HG03378 (cell line): ENCODE measurements around the gene CLEC3B.

Experiments used
- ATAC-seq: cut with Tn5 transposase; IDR thresholded peaks from one replicate; pipeline ENCODE4 v1.9.1; 2021; ENCODE audit warnings: mild to moderate bottlenecking, moderate library complexity; ENCODE audit not compliant: unreplicated experiment

CLEC3B gene

GRCh38 chr3:45002720-45003119 lies 23.4 kb upstream of the CLEC3B start:
- no peak for ATAC-seq

GRCh38 chr3:45003406-45003805 lies 22.7 kb upstream of the CLEC3B start:
- no peak for ATAC-seq

DNA sequence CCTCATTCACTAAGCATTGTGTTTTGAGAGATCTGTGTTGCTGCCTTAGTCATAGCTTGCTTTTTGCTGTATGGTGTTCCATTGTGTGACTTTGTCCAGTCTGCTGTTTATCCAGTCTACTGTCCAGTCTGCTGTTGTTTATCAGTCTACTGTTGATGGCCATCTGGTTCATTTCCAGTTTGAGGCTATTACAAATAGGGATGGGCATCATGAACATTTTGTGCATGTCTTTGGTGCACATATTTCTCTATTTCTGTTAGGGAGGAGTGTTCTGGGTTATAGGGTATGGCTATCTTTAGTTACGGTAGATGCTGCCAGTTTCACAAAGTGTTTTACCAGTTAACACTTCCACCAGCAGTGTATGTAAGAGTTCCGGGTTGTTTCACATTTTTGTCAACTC lies 22.2 kb upstream of the CLEC3B start:
- ATAC-seq = no peak

DNA sequence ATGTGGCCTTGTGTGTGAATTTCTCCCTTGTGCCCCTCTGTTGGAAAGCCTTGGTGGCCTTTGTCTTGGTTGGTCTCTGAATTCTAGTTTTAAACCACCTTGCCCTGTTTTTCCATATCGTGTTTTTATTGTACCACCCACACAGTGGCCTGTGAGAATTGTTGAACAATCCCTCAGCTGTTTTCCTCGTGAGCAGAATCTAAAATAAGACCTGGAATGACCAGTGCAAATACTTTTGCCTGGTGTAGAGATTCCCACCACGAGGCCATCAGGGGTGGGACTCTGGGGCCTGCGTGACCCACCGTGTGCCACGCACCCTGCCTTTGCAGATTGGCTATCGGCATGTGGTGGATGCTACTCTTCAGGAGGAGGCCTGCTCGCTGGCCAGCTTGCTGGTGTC lies 19.0 kb upstream of the CLEC3B start:
- ATAC-seq = no peak

DNA sequence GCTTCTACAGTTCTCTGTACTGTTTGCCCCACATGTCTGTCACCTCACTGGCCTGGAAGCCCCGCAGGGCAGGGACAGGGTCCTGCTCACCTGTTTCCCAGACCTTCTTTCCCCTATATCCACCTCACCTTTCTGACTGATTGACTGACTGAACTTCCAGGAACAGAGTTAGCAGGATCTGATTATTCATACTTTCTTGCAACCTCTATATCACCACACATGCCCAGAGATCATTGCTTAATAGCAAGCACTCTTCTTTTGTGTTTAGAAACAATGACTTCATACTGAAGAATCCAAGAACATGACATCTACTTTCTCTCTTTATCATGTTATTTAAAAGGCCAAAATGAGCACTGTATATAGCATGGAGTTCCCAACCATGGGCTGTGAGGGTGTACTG lies 18.0 kb upstream of the CLEC3B start:
- ATAC-seq = no peak

GRCh38 chr3:45009868-45010267 lies 16.2 kb upstream of the CLEC3B start:
- ATAC-seq = no peak

DNA sequence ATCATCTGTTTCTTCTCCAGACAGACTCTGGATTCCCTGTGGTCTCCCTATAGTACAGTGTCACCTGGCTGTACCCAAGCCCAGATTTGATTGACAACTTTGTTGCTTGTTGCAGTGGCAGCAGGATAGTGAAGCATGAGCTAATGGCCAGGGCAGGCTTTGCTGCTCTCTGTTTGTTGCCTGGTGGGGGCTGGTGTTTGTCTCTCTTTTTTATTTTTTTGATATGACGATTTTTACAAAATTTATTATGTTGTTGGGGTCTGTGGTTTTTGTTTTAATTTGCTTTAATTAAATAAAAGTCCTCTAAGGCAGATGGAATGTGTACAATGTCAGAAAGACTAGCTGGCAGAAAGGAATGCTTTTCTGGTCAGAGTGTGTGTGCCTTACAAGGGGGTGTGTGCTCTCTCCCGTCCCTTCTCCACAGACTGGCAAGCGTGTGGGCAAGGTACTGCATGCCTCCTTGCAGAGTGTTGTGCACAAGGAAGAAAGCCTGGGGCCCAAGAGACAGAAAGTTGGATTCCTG lies 15.2 kb upstream of the CLEC3B start:
- ATAC-seq = no peak

- ATAC-seq = no peak
Measured at GRCh38 chr3:45011756-45012508, 14.2 kb upstream of the CLEC3B start.

DNA sequence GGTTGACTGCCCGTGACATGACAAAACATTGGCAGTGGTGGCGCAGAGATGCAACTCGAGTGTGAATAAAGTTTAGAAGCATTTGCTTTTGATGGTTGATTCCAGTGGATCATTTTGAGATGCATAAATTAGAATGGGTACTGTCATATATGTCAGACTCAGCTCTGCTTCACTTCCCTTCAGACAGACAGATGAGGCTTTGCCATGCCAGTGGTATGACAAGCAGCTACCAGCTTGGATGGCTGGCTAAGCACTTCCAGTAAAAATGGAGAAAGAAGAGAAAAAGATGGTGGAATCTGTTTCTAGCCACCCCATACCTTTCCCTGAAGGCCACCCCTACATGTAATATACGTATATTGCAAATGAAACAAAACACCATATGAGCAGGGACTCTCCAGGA lies 13.5 kb upstream of the CLEC3B start:
- ATAC-seq = no peak

DNA sequence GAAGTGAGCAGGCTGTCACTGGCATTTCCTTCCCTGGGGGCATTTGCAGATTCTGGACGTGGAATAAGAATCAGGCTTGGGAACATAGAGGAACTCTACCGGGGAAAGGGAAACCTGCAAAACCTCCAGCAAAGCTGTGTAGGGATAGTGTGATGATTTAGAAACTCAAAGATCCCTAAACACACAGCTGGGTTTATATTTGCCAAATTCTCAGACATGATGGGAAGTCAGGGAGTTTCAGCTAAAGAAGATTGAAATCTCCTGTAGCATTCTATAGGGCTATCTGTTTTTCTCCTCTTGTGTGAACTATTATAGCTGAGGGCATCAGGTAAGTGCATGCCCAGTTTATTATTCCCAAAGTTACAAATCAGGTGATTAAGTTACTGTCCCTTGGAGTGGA lies 9.2 kb upstream of the CLEC3B start:
- ATAC-seq = no peak

DNA sequence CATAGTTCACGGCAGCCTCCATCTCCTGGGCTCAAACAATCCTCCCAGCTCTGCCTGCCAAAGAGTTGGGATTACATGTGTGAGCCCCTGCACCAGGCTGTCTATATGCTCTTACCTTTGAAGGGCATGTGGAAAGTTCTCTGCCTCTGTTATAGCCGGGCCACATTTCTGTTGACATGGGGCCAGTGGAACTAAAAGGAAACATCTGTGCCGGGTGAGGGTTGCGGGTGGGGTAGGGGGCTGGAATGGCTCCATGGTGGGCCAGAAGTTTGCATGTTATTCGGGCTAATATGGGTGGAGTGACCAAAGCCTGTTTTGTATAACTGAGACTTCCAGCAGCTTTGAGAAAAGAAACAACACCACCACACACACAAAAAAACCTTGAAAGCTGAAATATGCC lies 8.3 kb upstream of the CLEC3B start:
- ATAC-seq = no peak

- no peak for ATAC-seq
Measured at GRCh38 chr3:45020534-45020933, 5.6 kb upstream of the CLEC3B start.

DNA sequence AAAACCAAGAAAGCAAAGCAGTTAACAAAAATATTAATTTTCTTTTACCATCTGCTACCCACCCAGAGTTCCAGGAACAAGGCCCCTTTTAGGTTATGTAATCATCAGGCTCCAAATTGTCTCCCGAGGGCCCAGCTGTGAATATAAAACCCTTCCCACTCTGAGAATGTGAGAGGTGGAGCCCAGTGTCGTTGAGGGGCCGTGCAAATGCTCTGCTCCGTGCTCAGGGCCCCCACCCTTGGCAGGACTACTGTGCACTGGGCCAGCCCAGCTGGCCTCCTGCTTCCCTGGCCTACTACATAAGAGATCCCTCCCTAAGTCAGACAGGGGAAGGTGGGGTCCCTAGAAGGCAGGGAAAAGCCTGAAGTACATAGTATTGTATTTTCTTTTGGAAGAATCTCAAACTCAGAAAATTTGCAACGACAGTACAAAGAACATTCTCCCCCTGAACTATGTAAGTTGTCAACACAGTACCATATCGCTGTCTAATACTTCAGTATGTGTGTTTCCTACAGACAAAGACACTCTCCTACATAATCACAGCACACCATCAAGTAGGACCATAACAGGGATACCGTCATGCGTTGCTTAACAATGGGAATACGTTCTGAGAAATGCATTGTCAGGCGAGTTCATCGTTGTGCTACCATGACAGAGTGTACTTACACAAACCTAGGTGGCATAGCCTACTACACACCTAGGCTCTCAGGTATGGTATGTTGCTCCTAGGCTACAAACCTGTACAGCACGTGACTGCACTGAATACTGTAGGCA lies 4.4 kb upstream of the CLEC3B start:
- no peak for ATAC-seq

GRCh38 chr3:45023675-45024074 lies 2.4 kb upstream of the CLEC3B start:
- no peak for ATAC-seq

DNA sequence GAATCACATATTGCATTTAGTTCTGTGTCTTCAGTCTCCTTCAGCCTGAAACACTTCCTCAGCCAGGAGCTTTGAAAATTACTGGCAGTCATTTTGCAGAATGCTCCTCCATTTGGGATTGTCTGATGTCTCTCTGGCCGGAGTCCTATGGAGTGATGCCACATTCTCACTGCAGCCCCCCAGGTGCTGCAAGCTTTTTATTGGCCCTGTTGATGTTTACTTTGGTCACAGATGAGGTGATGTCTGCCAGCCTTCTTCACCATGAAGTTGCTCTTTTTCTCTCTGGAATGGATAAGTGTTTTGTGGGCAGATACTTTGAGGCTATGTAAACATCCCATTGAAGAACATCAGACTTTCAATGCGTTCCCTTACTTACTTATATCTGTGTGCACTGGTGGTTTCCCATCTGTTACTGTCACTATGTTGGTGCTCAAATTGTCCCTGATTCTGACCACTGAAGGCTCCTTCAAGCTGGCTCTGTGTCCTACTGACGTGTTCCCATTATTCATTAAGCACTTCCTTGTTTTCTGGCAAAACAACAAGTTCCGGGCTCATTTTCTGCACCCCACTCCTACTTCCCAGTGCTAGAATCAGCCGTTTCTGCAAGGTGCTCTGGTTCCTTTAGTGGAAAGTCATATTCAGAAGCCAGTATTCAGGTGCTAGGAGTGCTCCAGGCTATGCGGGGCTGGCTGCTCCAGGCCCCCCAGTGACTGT lies 1.4 kb upstream of the CLEC3B start:
- no peak for ATAC-seq

DNA sequence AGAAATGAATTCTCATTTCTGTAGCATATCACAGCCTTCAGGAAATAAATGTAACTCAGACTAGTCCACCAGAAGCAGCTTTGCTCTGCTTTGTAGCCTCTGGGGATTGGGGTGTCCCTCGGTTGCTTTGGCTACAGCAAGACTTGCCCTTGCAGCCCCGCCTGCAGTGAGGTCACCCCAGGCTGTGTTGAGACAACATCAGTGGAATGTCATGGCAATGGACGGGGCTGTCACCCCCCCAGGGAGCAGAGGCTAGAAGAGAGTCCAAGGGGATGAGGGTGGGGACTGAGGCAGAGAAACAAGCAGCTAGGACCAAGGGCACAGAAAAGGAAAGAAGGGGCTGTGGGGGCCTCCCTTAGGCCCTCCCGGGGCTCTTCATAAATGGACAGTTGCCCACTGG lies 854 bp downstream of the CLEC3B start:
- no peak for ATAC-seq

DNA sequence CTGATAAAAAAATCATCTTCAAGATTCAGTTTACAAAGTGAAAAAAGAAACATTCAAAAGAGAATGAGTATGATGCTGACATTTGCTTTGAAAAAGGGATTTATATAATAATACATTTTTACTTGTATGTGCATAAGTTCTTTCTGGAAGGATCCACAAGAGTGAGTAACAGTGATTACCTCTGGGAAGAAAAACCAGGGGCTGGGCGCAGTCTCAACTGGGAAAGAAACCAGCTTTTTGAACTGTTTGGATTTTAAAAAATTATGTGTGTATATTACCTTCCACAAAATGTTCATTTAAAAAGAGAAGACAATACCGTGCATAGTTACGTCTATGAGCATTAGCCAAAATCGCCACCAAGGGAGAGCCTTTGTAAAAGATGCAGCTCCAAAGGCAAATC lies 1.3 kb downstream of the CLEC3B start:
- no peak for ATAC-seq

- no peak for ATAC-seq
Measured at GRCh38 chr3:45029216-45029615, 3.1 kb downstream of the CLEC3B start.

DNA sequence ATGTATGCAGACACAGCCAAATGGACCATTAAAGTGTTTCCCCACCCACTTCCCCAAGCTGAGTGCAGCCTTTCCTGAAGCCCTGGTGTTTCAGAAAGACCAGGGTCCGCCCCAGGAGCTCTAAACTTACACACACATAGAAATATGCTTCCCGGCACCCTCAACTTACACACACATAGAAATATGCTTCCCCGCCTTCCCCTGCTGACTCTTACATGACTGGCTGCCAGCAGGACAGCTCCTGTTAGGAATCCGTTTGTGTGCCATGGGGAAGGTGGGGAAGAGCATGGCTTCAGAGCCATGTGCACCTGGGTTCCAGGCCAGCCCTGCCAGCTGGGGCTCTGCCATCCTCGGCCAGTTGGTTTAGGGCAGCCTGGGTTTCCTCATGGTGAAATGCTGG lies 3.6 kb downstream of the CLEC3B start:
- no peak for ATAC-seq

DNA sequence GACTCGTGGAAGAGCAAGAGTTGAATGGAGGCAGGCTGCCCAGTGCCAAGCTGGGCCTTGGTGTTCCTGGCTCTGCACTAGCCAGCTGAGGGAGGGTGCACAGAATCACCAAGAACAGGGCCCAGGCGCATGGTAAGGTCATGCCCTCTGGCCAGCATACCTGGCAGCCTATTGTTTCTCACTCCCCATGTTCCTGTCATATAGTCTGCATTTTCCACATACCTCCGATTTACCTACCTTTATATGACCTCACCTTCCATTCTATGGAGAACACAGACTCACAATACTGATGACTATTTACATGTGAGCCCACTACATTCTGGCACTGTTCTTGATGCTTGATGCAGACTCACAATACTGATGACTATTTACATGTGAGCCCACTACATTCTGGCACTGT lies 5.4 kb downstream of the CLEC3B start:
- ATAC-seq = no peak

GRCh38 chr3:45032113-45032512 lies 6.0 kb downstream of the CLEC3B start:
- no peak for ATAC-seq

- no peak for ATAC-seq
Measured at GRCh38 chr3:45033791-45034190, 7.7 kb downstream of the CLEC3B start.
